ENCODE measurements around the gene PTGR2. TPM values are rescaled to one million over a fixed set of nuclear protein-coding genes. Genes with fewer than 3 reads are reported as not detected.

PTGR2 gene
- total RNA-seq, 1 experiment from 2014 or later = 6.7 TPM

GRCh38 chr14:73862480-73862879, 10.8 kb downstream of the PTGR2 start:
- Histone ChIP-seq H3K4me2 (ENCODE audit: insufficient read depth, insufficient read length, low read length) (no peak overlapping the region), H2BK120ac (ENCODE audit: low read depth, low read length, poor library complexity, severe bottlenecking) (no peak overlapping the region), H3K23ac (ENCODE audit: insufficient read length, low read depth, low read length) (no peak overlapping the region), H3K27ac (ENCODE audit: insufficient read length, low read depth, low read length) (no peak overlapping the region), H4K8ac (replicated peaks; ENCODE audit: insufficient read length, low read depth, low read length) (no peak overlapping the region), H2BK15ac (ENCODE audit: low read depth, low read length) (no peak overlapping the region), H3K27me3 (ENCODE audit: insufficient read depth, low read length) (no peaks in the 10 kb centered on the region), H3K18ac (ENCODE audit: insufficient read length, low read depth, low read length) (no peak overlapping the region), H2AK5ac (ENCODE audit: insufficient read length, low read length) (no peak overlapping the region), H3K9me3 (ENCODE audit: control insufficient read depth, low read depth, low read length) (no peaks in the 10 kb centered on the region), H3K14ac (ENCODE audit: insufficient read depth, low read length) (no peak overlapping the region), H3K56ac (ENCODE audit: insufficient read length, low read depth, low read length) (no peak overlapping the region), H2AFZ (ENCODE audit: low read length) (no peak overlapping the region), H2BK5ac (ENCODE audit: insufficient read length, low read length) (no peak overlapping the region), H3K4ac (ENCODE audit: low read depth, low read length) (no peak overlapping the region), H2BK12ac (ENCODE audit: insufficient read length, low read depth, low read length) (no peak overlapping the region), H3K79me1 (ENCODE audit: insufficient read depth, low read depth, low read length, poor library complexity, severe bottlenecking) (no peaks in the 10 kb centered on the region), H4K91ac (ENCODE audit: insufficient read length, low read depth, low read length) (no peak overlapping the region), H3K23me2 (ENCODE audit: insufficient read length, low read depth, low read length, poor library complexity, severe bottlenecking) (no peaks in the 10 kb centered on the region), H4K20me1 (ENCODE audit: control insufficient read depth, insufficient read depth, insufficient read length) (no peaks in the 10 kb centered on the region), H4K5ac (ENCODE audit: insufficient read length, low read depth, low read length) (no peak overlapping the region), H2BK20ac (ENCODE audit: low read depth, low read length, poor library complexity, severe bottlenecking) (no peak overlapping the region), H3K4me1 (ENCODE audit: insufficient read depth, low read length) (no peaks in the 10 kb centered on the region), H3K9ac (ENCODE audit: extremely low read depth, insufficient read length, low read length) (no peak overlapping the region), H3T11ph (ENCODE audit: low read length) (no peak overlapping the region), H3K79me2 (ENCODE audit: insufficient read depth, low read length) (no peaks in the 10 kb centered on the region)
- DNase-seq = no peak
- Mint-ChIP-seq H3K9me3 (no peaks in the 10 kb centered on the region), H3K4me1 (no peaks in the 10 kb centered on the region), H3K27me3 (ENCODE audit: low read depth) (no peaks in the 10 kb centered on the region), H3K4me3 (no peak overlapping the region), H3K36me3 (ENCODE audit: insufficient read depth in 1 of 3, low read depth in 3 of 3) (peaks cover 6 to 43% (median 32%) of the 10 kb centered on the region in 3 experiments; a peak in 6 of 7 replicates), H3K27ac (no peak overlapping the region; a peak in 1 of 7 replicates)
- WGBS (ENCODE audit: extremely low coverage, insufficient read length, low lambda C conversion rate) = no CpG with 5 or more reads among the region's 8 CpGs
- TF ChIP-seq CTCF (conservative IDR thresholded peaks at IDR 0.05) = no peak
